Sigmoid colon (tissue), 7 donors: Measurements from ENCODE around the gene FHIP1A. TPM values are rescaled to one million over a fixed set of nuclear protein-coding genes. Genes with fewer than 3 reads are reported as not detected.

Experiments
- DNase-seq: peaks from one replicate; pipeline ENCODE4 v3.0.0-alpha.2; 2019
- H3K27ac ChIP-seq, 4 donors: fragments of 200-600 bp; sonication (generic); one replicate each; pipeline ENCODE4 v1.5.1; 2016 to 2019; ENCODE audit warnings: mild to moderate bottlenecking in 1 of 4
- H3K27me3 ChIP-seq, 3 donors: fragments of 200-600 bp; sonication (generic); one replicate each; pipeline ENCODE4 v1.5.1; 2019; ENCODE audit warnings: mild to moderate bottlenecking in 1 of 3
- H3K36me3 ChIP-seq, 4 donors: fragments of 200-600 bp; sonication (generic); one replicate each; pipeline ENCODE4 v1.5.1; 2016 to 2019
- H3K4me1 ChIP-seq, 4 donors: fragments of 200-600 bp; sonication (generic); one replicate each; pipeline ENCODE4 v1.5.1; 2017 to 2019
- H3K4me3 ChIP-seq, 4 donors: fragments of 200-600 bp; sonication (generic); one replicate each; pipeline ENCODE4 v1.5.1; 2017 to 2019; ENCODE audit warnings: mild to moderate bottlenecking in 2 of 4, moderate library complexity in 1 of 4
- H3K9me3 ChIP-seq, 4 donors: fragments of 200-600 bp in 3 of 4; sonication (generic) in 3 of 4; one replicate each; pipeline versions ENCODE4 v1.5.1 to v1.6.1; 2013 to 2019
- CTCF ChIP-seq, 4 experiments: fragments of 450-650 bp in 3 of 4; fragments of 200-600 bp in 1 of 4; IDR thresholded peaks; one replicate each; pipeline ENCODE4 v1.5.1; 2016 to 2019; ENCODE audit warnings: antibody characterized with exemption in 4 of 4, mild to moderate bottlenecking in 3 of 4, moderate library complexity in 2 of 4
- EP300 ChIP-seq, 4 donors: sonication (generic); formaldehyde crosslinking; IDR thresholded peaks; one replicate each; pipeline ENCODE4 v1.6.1; 2017; ENCODE audit warnings: antibody characterized with exemption in 4 of 4
- POLR2A ChIP-seq, 2 donors: fragments of 450-650 bp; IDR thresholded peaks; one replicate each; pipeline ENCODE4 v1.6.1; 2016; ENCODE audit warnings: antibody characterized with exemption in 2 of 2, mild to moderate bottlenecking in 2 of 2, moderate library complexity in 2 of 2
- POLR2AphosphoS5 ChIP-seq, 4 donors: sonication (generic); formaldehyde crosslinking; IDR thresholded peaks; one replicate each; pipeline ENCODE4 v1.6.1; 2017; ENCODE audit warnings: antibody characterized with exemption in 4 of 4
- WGBS, 2 donors: extraction: QIAGEN DNeasy Blood & Tissue Kit; methylation state at CpG; one replicate each; pipeline ENCODE4 v1.1.7; 2013; 5-methylcytosine and 5-hydroxymethylcytosine counted together
- intact Hi-C: fragments of 100-400 bp; cut with DNase I; formaldehyde crosslinking; loops from one replicate; pipeline ENCODE4 v1.15.1; 2023
- polyA plus RNA-seq, 3 donors: library from polyadenylated mRNA; stranded (reverse); fragments of 200-250 nt; gene quantifications; one replicate each; pipeline ENCODE4 v1.2.3, GENCODE V29; 2013
- total RNA-seq, 4 donors: library from RNA; depleted of rRNA; stranded (reverse); fragments of >200 nt; gene quantifications; one replicate each; pipeline ENCODE4 v1.1.0, GENCODE V29; 2016
- donor health status: healthy with polysubstance abuse.
- donor health status: Bipolar disorder and iron deficiency.
- donor health status: healthy.

Gene FHIP1A
- total and polyA plus RNA-seq, 7 donors, result 1.4 to 6.0 (median 2.0) TPM

DNA sequence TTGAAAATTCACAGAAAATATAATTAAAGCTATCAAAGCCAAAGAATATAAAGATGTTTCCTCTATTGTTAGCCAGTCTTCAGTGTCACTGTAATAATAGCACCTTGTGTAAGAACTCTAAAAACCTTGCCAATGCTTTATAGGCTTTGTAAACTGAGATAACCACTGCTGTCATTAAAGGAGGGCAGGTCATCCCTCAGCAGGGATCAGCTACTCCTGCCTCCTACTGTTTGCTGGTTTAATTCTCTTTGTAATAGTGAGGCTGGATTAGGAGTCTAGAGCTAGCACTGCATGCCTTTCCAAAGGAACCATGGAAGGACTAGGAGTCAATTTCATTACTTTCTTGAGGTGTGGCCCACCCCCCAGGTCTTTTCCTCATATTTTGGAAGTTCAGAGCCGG lies 46.2 kb downstream of the FHIP1A start:
- 48 to 76% methylated on average over 1 of the region's 1 CpG for WGBS, 2 donors
- Histone ChIP-seq H3K27ac (no peak overlapping the region), H3K9me3 (no peaks in the 10 kb centered on the region), H3K4me1 (no peaks in the 10 kb centered on the region), H3K36me3 (no peaks in the 10 kb centered on the region), H3K4me3 (no peak overlapping the region), H3K27me3 (no peaks in the 10 kb centered on the region)
- intact Hi-C loops, result no loop called here
- TF ChIP-seq POLR2A (IDR thresholded peaks at IDR 0.05) (no peak), CTCF (IDR thresholded peaks at IDR 0.05) (no peak), POLR2AphosphoS5 (IDR thresholded peaks at IDR 0.05) (no peak), EP300 (IDR thresholded peaks at IDR 0.05) (no peak)
- DNase-seq, result no peak

DNA sequence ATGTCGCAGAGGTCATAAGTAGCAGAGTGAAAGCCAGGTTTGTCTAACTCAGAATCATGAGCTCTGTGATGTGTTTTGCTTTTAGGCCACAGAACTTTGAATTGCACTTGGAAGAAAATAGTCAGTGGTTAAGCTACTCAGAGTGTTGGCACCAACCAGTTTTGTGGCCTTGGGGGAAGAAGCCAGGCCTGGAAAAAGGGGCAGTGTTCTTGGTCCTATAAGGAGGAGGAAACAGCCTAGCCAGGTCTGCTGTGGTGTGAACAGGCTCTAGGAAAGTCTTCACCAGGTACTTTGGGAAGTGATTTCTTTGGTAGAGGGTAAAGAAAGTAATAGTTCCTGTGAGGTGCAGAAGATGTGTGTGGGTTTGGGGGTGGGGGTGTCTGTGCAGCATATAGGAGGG lies 49.2 kb downstream of the FHIP1A start:
- no peak for DNase-seq
- no peaks in the 10 kb centered on the region for H3K9me3 ChIP-seq
- H3K27me3 ChIP-seq, result no peaks in the 10 kb centered on the region
- no peaks in the 10 kb centered on the region for H3K4me1 ChIP-seq
- 94 to 95% methylated on average over 1 of the region's 1 CpG for WGBS, 2 donors
- no peaks in the 10 kb centered on the region for H3K36me3 ChIP-seq
- H3K4me3 ChIP-seq, result no peak overlapping the region
- H3K27ac ChIP-seq, result no peak overlapping the region
- no peak for TF ChIP-seq POLR2A (IDR thresholded peaks at IDR 0.05)
- no peak for TF ChIP-seq EP300 (IDR thresholded peaks at IDR 0.05)
- TF ChIP-seq POLR2AphosphoS5 (IDR thresholded peaks at IDR 0.05), result no peak
- no peak for TF ChIP-seq CTCF (IDR thresholded peaks at IDR 0.05)
- intact Hi-C loops, result no loop called here

Other genes with a start within 250 kb of the FHIP1A start
- gene PRSS48, start 132.0 kb upstream of the FHIP1A start, total RNA-seq, result not detected
- not detected for gene PRSS48, start 132.0 kb upstream of the FHIP1A start, polyA plus RNA-seq
- 100 to 1,000 TPM; 105 to 195 (median 128) TPM for gene SH3D19, start 83.6 kb upstream of the FHIP1A start, total RNA-seq
- gene SH3D19, start 83.6 kb upstream of the FHIP1A start, polyA plus RNA-seq, result 10 to 100 TPM; 31.4 to 84.7 (median 62.7) TPM